SK-N-SH (cell line): ENCODE results near the gene ZNF783. TPM values are rescaled to one million over a fixed set of nuclear protein-coding genes. Genes with fewer than 3 reads are reported as not detected.

Experiments
- CTCF ChIA-PET: fragments of 300-600, 350-600 bp; formaldehyde crosslinking; extraction: SDS; loops from one replicate; lab custom pipeline; 2021; lab: Yijun Ruan, JAX
- POLR2A ChIA-PET: fragments of 350-600 bp; sonication (Branson Sonifier 250); formaldehyde crosslinking; extraction: SDS; loops from one replicate; lab custom pipeline; 2020; ENCODE audit warnings: antibody characterized with exemption, inconsistent platforms; lab: Yijun Ruan, JAX
- DNase-seq: peaks from one replicate; pipeline ENCODE4 v3.0.0; 2012
- H2AFZ ChIP-seq: fragments of 200-600 bp; sonication (generic); 2 replicates; pipeline ENCODE4 v1.8.1; 2016; ENCODE audit warnings: antibody characterized with exemption, mild to moderate bottlenecking, low read depth
- H3F3A ChIP-seq: fragments of 200-600 bp; sonication (generic); replicated peaks from 2 replicates; pipeline ENCODE3; 2016; ENCODE audit warnings: antibody characterized with exemption, mild to moderate bottlenecking; ENCODE audit not compliant: insufficient read depth
- H3K27ac ChIP-seq, 2 experiments: fragments of 200-500 bp in 1 of 2; fragments of 200-600 bp in 1 of 2; sonication (Bioruptor generic) in 1 of 2; sonication (generic), shearing (Covaris generic) in 1 of 2; 2 replicates each; pipeline versions ENCODE4 v1.5.1 to v1.6.1; 2014 to 2016; ENCODE audit warnings: low read depth in 2 of 2, inconsistent platforms in 1 of 2, low read length in 1 of 2, mild to moderate bottlenecking in 1 of 2, mixed read lengths in 1 of 2
- H3K27me3 ChIP-seq: fragments of 200-600 bp; sonication (generic), shearing (Covaris generic); 2 replicates; pipeline ENCODE4 v1.6.1; 2016; ENCODE audit warnings: mixed run types; ENCODE audit not compliant: insufficient read depth
- H3K36me3 ChIP-seq, 2 experiments: fragments of 200-500 bp in 1 of 2; fragments of 200-600 bp in 1 of 2; sonication (Bioruptor generic) in 1 of 2; sonication (generic) in 1 of 2; replicated peaks in 1 of 2; 2 replicates each; pipeline versions ENCODE3 to v1.5.1; 2014 to 2016; ENCODE audit warnings: low read length in 1 of 2, mild to moderate bottlenecking in 1 of 2; ENCODE audit not compliant: insufficient read depth in 2 of 2, control insufficient read depth in 1 of 2
- H3K4me1 ChIP-seq, 2 experiments: fragments of 200-500 bp in 1 of 2; fragments of 200-600 bp in 1 of 2; sonication (Bioruptor generic) in 1 of 2; sonication (generic), shearing (Covaris generic) in 1 of 2; 2 replicates each; pipeline versions ENCODE4 v1.5.1 to v1.6.1; 2014 to 2016; ENCODE audit warnings: low read depth in 1 of 2, low read length in 1 of 2, mixed run types in 1 of 2; ENCODE audit not compliant: insufficient read depth in 2 of 2, control insufficient read depth in 1 of 2
- H3K4me2 ChIP-seq: fragments of 200-600 bp; sonication (generic), shearing (Covaris generic); 2 replicates; pipeline ENCODE4 v1.6.1; 2017; ENCODE audit warnings: mixed run types
- H3K4me3 ChIP-seq, 2 experiments: fragments of 200-500 bp in 1 of 2; fragments of 200-600 bp in 1 of 2; sonication (Bioruptor generic) in 1 of 2; sonication (generic), shearing (Covaris generic) in 1 of 2; 2 replicates each; pipeline versions ENCODE4 v1.5.1 to v1.8.1; 2014 to 2016; ENCODE audit warnings: low read depth in 2 of 2, inconsistent platforms in 1 of 2, low read length in 1 of 2, mild to moderate bottlenecking in 1 of 2, mixed read lengths in 1 of 2, moderate library complexity in 1 of 2
- H3K79me2 ChIP-seq: fragments of 200-600 bp; sonication (generic); 2 replicates; pipeline ENCODE4 v1.8.1; 2017; ENCODE audit warnings: mild to moderate bottlenecking; ENCODE audit not compliant: insufficient read depth
- H3K9ac ChIP-seq: fragments of 200-600 bp; sonication (generic); 2 replicates; pipeline ENCODE4 v1.6.1; 2017; ENCODE audit warnings: mixed run types
- H3K9me2 ChIP-seq: fragments of 200-600 bp; sonication (generic); 2 replicates; pipeline ENCODE4 v1.6.1; 2017; ENCODE audit warnings: mixed run types
- H3K9me3 ChIP-seq: fragments of 200-600 bp; sonication (generic); 2 replicates; pipeline ENCODE4 v1.6.1; 2017; ENCODE audit warnings: mixed run types, mild to moderate bottlenecking, moderate library complexity
- H4K20me1 ChIP-seq: fragments of 200-600 bp; sonication (generic); 2 replicates; pipeline ENCODE4 v1.6.1; 2017; ENCODE audit warnings: mild to moderate bottlenecking, mixed run types; ENCODE audit not compliant: insufficient read depth
- ELF1 ChIP-seq: IDR thresholded peaks from 2 replicates; pipeline ENCODE4 v1.4.0; 2012
- EP300 ChIP-seq, 2 experiments: IDR thresholded peaks; 2 replicates each; pipeline versions ENCODE4 v1.4.0 to v1.6.1; 2012; ENCODE audit warnings: borderline replicate concordance in 1 of 2, low read depth in 1 of 2, low read length in 1 of 2
- FOSL2 ChIP-seq: IDR thresholded peaks from 2 replicates; pipeline ENCODE4 v1.4.0; 2012; ENCODE audit warnings: low read depth, mild to moderate bottlenecking, moderate library complexity, borderline replicate concordance
- GABPA ChIP-seq: IDR thresholded peaks from 2 replicates; pipeline ENCODE4 v1.4.0; 2012; ENCODE audit warnings: low read depth, mild to moderate bottlenecking
- GATA2 ChIP-seq: sonication (generic); formaldehyde crosslinking; IDR thresholded peaks from 2 replicates; pipeline ENCODE4 v1.5.0; 2020; ENCODE audit warnings: mild to moderate bottlenecking, missing genetic modification reagents
- JUND ChIP-seq: IDR thresholded peaks from 2 replicates; pipeline ENCODE4 v1.4.0; 2012
- MEF2A ChIP-seq: IDR thresholded peaks from 2 replicates; pipeline ENCODE4 v1.4.0; 2012; ENCODE audit warnings: low read depth, borderline replicate concordance
- MXI1 ChIP-seq: IDR thresholded peaks from 2 replicates; pipeline ENCODE4 v1.6.1; 2012; ENCODE audit warnings: mild to moderate bottlenecking, low read depth, low read length, improper control_type of control experiment
- NRF1 ChIP-seq: IDR thresholded peaks from 2 replicates; pipeline ENCODE4 v1.6.1; 2012; ENCODE audit warnings: low read depth, mild to moderate bottlenecking, low read length
- POLR2AphosphoS5 ChIP-seq: IDR thresholded peaks from 2 replicates; pipeline ENCODE4 v1.6.1; 2012; ENCODE audit warnings: low read depth, low read length
- RXRA ChIP-seq: IDR thresholded peaks from 2 replicates; pipeline ENCODE4 v1.4.0; 2012; ENCODE audit warnings: low read depth, mild to moderate bottlenecking, borderline replicate concordance
- SMC3 ChIP-seq: IDR thresholded peaks from 2 replicates; pipeline ENCODE4 v1.6.1; 2012; ENCODE audit warnings: low read depth, low read length, improper control_type of control experiment
- TAF1 ChIP-seq: IDR thresholded peaks from 2 replicates; pipeline ENCODE4 v1.6.1; 2012; ENCODE audit warnings: low read depth, mild to moderate bottlenecking, low read length, moderate library complexity, borderline replicate concordance
- TEAD4 ChIP-seq: IDR thresholded peaks from 2 replicates; pipeline ENCODE4 v1.4.0; 2012; ENCODE audit warnings: mild to moderate bottlenecking, borderline replicate concordance; ENCODE audit not compliant: insufficient read depth
- WGBS: methylation state at CpG from one replicate; pipeline ENCODE4 v1.1.6; 2017; ENCODE audit warnings: low lambda C conversion rate; 5-methylcytosine and 5-hydroxymethylcytosine counted together
- polyA plus RNA-seq, 3 experiments: library from polyadenylated mRNA; depleted of rRNA; stranded (reverse); fragments of >200 nt; gene quantifications; 2 replicates each; pipeline ENCODE4 v1.2.3, GENCODE V29; 2012
- TF ChIP-seq, protein P1 (sequence below): IDR thresholded peaks from 2 replicates; pipeline ENCODE4 v1.4.0; 2012; ENCODE audit warnings: low read depth
- TF ChIP-seq, protein P2 (sequence below): IDR thresholded peaks from 2 replicates; pipeline ENCODE4 v1.6.1; 2012; ENCODE audit warnings: mild to moderate bottlenecking, low read depth, low read length, moderate library complexity
- TF ChIP-seq, protein P3 (sequence below): fragments of 150-350 bp; IDR thresholded peaks from 2 replicates; pipeline ENCODE4 v1.6.1; 2017; ENCODE audit warnings: antibody characterized with exemption, low read length, low read depth, borderline replicate concordance
- TF ChIP-seq, protein P4 (sequence below): IDR thresholded peaks from 2 replicates; pipeline ENCODE4 v1.4.0; 2012; ENCODE audit warnings: low read depth, borderline replicate concordance
- TF ChIP-seq, protein P5 (sequence below): fragments of 200-600 bp; sonication (generic); IDR thresholded peaks from 2 replicates; pipeline ENCODE4 v1.6.1; 2017; ENCODE audit warnings: antibody characterized with exemption, mild to moderate bottlenecking, moderate library complexity
- TF ChIP-seq, protein P6 (sequence below): IDR thresholded peaks from 2 replicates; pipeline ENCODE4; 2012

The ZNF783 gene
- polyA plus RNA-seq, 1 of the 3 experiments (the other 2 are of a cell fraction), result 12.5 TPM

DNA sequence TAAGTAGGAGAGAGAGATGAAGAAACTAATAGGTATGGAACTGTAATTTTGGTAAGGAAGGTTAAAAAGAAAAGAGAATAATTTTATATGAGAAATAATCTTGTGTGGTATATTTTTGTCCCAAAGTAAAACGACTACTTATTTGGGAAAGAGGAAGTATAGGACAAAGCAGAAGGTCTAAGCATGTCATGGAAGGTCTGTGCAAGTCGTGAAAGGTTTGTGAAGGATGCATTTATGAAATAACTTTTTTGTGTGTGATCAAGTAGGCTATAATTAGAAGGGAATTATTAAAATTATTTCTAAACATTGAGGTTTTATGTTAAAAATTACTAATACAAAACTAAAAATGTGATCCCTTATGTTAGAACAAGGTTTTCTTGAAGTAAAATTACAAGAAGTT, 63.3 kb downstream of the ZNF783 start:
- Histone ChIP-seq H3K4me2 (no peak overlapping the region), H2AFZ (no peak overlapping the region), H3K9me2 (peaks cover 3% of the 10 kb centered on the region; the same call in 1 of the 2 replicates), H3K27me3 (peaks cover 7% of the 10 kb centered on the region; the same call in 1 of the 2 replicates), H3K36me3 (no peaks in the 10 kb centered on the region), H3K27ac (no peak overlapping the region), H3K9ac (no peak overlapping the region), H3K4me1 (no peaks in the 10 kb centered on the region), H3K9me3 (peaks cover 15% of the 10 kb centered on the region; the same call in 1 of the 2 replicates), H3F3A (no peaks in the 10 kb centered on the region), H3K79me2 (no peaks in the 10 kb centered on the region), H3K4me3 (no peak overlapping the region), H4K20me1 (no peaks in the 10 kb centered on the region)
- under 1% methylated on average over 2 of the region's 2 CpGs for WGBS
- DNase-seq, result no peak
- ChIA-PET CTCF (interaction anchor here (1.8 kb wide), 1 partner anchor 14 kb away, joined by 5 read pairs; no protein-coding TSS in a partner anchor), POLR2A (no interaction called here)
- no peak for TF ChIP-seq TEAD4
- TF ChIP-seq, protein P1, sequence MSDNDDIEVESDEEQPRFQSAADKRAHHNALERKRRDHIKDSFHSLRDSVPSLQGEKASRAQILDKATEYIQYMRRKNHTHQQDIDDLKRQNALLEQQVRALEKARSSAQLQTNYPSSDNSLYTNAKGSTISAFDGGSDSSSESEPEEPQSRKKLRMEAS, result no peak
- TF ChIP-seq, protein P2, sequence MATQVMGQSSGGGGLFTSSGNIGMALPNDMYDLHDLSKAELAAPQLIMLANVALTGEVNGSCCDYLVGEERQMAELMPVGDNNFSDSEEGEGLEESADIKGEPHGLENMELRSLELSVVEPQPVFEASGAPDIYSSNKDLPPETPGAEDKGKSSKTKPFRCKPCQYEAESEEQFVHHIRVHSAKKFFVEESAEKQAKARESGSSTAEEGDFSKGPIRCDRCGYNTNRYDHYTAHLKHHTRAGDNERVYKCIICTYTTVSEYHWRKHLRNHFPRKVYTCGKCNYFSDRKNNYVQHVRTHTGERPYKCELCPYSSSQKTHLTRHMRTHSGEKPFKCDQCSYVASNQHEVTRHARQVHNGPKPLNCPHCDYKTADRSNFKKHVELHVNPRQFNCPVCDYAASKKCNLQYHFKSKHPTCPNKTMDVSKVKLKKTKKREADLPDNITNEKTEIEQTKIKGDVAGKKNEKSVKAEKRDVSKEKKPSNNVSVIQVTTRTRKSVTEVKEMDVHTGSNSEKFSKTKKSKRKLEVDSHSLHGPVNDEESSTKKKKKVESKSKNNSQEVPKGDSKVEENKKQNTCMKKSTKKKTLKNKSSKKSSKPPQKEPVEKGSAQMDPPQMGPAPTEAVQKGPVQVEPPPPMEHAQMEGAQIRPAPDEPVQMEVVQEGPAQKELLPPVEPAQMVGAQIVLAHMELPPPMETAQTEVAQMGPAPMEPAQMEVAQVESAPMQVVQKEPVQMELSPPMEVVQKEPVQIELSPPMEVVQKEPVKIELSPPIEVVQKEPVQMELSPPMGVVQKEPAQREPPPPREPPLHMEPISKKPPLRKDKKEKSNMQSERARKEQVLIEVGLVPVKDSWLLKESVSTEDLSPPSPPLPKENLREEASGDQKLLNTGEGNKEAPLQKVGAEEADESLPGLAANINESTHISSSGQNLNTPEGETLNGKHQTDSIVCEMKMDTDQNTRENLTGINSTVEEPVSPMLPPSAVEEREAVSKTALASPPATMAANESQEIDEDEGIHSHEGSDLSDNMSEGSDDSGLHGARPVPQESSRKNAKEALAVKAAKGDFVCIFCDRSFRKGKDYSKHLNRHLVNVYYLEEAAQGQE, result no peak
- no peak for TF ChIP-seq JUND
- TF ChIP-seq RXRA, result no peak
- TF ChIP-seq, protein P3, sequence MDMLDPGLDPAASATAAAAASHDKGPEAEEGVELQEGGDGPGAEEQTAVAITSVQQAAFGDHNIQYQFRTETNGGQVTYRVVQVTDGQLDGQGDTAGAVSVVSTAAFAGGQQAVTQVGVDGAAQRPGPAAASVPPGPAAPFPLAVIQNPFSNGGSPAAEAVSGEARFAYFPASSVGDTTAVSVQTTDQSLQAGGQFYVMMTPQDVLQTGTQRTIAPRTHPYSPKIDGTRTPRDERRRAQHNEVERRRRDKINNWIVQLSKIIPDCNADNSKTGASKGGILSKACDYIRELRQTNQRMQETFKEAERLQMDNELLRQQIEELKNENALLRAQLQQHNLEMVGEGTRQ, result no peak
- no peak for TF ChIP-seq FOSL2
- no peak for TF ChIP-seq POLR2AphosphoS5
- no peak for TF ChIP-seq MXI1
- TF ChIP-seq, protein P4, sequence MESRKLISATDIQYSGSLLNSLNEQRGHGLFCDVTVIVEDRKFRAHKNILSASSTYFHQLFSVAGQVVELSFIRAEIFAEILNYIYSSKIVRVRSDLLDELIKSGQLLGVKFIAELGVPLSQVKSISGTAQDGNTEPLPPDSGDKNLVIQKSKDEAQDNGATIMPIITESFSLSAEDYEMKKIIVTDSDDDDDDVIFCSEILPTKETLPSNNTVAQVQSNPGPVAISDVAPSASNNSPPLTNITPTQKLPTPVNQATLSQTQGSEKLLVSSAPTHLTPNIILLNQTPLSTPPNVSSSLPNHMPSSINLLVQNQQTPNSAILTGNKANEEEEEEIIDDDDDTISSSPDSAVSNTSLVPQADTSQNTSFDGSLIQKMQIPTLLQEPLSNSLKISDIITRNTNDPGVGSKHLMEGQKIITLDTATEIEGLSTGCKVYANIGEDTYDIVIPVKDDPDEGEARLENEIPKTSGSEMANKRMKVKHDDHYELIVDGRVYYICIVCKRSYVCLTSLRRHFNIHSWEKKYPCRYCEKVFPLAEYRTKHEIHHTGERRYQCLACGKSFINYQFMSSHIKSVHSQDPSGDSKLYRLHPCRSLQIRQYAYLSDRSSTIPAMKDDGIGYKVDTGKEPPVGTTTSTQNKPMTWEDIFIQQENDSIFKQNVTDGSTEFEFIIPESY, result no peak
- no peak for TF ChIP-seq GABPA
- no peak for TF ChIP-seq ELF1
- no peak for TF ChIP-seq MEF2A
- TF ChIP-seq, protein P5, sequence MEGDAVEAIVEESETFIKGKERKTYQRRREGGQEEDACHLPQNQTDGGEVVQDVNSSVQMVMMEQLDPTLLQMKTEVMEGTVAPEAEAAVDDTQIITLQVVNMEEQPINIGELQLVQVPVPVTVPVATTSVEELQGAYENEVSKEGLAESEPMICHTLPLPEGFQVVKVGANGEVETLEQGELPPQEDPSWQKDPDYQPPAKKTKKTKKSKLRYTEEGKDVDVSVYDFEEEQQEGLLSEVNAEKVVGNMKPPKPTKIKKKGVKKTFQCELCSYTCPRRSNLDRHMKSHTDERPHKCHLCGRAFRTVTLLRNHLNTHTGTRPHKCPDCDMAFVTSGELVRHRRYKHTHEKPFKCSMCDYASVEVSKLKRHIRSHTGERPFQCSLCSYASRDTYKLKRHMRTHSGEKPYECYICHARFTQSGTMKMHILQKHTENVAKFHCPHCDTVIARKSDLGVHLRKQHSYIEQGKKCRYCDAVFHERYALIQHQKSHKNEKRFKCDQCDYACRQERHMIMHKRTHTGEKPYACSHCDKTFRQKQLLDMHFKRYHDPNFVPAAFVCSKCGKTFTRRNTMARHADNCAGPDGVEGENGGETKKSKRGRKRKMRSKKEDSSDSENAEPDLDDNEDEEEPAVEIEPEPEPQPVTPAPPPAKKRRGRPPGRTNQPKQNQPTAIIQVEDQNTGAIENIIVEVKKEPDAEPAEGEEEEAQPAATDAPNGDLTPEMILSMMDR, result no peak
- TF ChIP-seq, protein P6, sequence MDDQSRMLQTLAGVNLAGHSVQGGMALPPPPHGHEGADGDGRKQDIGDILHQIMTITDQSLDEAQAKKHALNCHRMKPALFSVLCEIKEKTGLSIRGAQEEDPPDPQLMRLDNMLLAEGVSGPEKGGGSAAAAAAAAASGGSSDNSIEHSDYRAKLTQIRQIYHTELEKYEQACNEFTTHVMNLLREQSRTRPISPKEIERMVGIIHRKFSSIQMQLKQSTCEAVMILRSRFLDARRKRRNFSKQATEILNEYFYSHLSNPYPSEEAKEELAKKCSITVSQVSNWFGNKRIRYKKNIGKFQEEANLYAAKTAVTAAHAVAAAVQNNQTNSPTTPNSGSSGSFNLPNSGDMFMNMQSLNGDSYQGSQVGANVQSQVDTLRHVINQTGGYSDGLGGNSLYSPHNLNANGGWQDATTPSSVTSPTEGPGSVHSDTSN, result no peak
- TF ChIP-seq EP300 (IDR thresholded peaks at IDR 0.05; ENCODE audit: borderline replicate concordance in 1 of 2, low read depth in 1 of 2, low read length in 1 of 2), result no peak
- TF ChIP-seq NRF1, result no peak
- no peak for TF ChIP-seq SMC3
- no peak for TF ChIP-seq TAF1
- TF ChIP-seq GATA2 (CRISPR knock-in tag), result no peak
